ENCODE measurements around the gene IRF2.

The IRF2 gene

GRCh38 chr4:184510401-184510800, 36.1 kb upstream of the IRF2 start:
- TF ChIP-seq, protein P1, sequence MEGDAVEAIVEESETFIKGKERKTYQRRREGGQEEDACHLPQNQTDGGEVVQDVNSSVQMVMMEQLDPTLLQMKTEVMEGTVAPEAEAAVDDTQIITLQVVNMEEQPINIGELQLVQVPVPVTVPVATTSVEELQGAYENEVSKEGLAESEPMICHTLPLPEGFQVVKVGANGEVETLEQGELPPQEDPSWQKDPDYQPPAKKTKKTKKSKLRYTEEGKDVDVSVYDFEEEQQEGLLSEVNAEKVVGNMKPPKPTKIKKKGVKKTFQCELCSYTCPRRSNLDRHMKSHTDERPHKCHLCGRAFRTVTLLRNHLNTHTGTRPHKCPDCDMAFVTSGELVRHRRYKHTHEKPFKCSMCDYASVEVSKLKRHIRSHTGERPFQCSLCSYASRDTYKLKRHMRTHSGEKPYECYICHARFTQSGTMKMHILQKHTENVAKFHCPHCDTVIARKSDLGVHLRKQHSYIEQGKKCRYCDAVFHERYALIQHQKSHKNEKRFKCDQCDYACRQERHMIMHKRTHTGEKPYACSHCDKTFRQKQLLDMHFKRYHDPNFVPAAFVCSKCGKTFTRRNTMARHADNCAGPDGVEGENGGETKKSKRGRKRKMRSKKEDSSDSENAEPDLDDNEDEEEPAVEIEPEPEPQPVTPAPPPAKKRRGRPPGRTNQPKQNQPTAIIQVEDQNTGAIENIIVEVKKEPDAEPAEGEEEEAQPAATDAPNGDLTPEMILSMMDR (IDR thresholded peaks at IDR 0.05; ENCODE audit: low read depth, low read length, missing control alignments), result no peak
- in situ Hi-C loops (cut with HindIII; ENCODE audit: low pct_ligation_motif_present, low sequenced_read_pairs), result no loop called here

GRCh38 chr4:184506527-184507121, 32.3 kb upstream of the IRF2 start:
- H3K27me3 ChIP-seq (replicated peaks), result no peaks in the 10 kb centered on the region
- H3K4me3 ChIP-seq (ENCODE audit: low read depth, low read length), result no peak overlapping the region
- DNase-seq, result no peak
- TF ChIP-seq, protein P1 (IDR thresholded peaks at IDR 0.05; ENCODE audit: low read depth, low read length, missing control alignments), result peak; percentile 43
- H3K27ac ChIP-seq, result no peak overlapping the region
- no peaks in the 10 kb centered on the region for H3K36me3 ChIP-seq (replicated peaks)
- in situ Hi-C loops (cut with HindIII; ENCODE audit: low pct_ligation_motif_present, low sequenced_read_pairs), result no loop called here

More at GRCh38 chr4:184510401-184510800, 36.1 kb upstream of the IRF2 start:
- no peaks in the 10 kb centered on the region for H3K36me3 ChIP-seq (replicated peaks)
- no peak overlapping the region for H3K27ac ChIP-seq
- no peak for DNase-seq
- no peak overlapping the region for H3K4me3 ChIP-seq (ENCODE audit: low read depth, low read length)
- H3K27me3 ChIP-seq (replicated peaks), result no peaks in the 10 kb centered on the region

DNA sequence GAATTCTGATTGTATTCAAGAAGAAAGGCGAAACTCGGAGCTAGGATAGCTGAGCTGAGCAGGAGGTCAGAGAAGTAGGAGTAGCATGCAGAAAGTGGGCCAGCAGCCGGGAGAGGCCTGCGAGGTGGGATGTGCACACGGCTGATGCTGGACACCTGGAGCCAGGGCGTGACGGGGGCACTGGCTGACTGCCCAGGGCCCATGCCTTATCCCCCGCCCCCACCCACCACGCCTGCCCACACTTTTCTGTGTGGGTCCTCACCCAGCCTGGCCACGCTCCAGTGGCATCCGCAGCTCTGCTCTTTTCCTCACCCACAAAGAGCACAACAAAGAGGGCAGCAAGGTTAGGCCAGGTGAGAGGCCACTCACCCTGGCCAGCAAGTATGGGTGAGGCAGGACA, 30.0 kb upstream of the IRF2 start:
- Histone ChIP-seq H3K4me3 (ENCODE audit: low read depth, low read length) (no peak overlapping the region), H3K27ac (no peak overlapping the region), H3K27me3 (replicated peaks) (no peaks in the 10 kb centered on the region), H3K36me3 (replicated peaks) (no peaks in the 10 kb centered on the region)
- TF ChIP-seq, protein P1 (IDR thresholded peaks at IDR 0.05; ENCODE audit: low read depth, low read length, missing control alignments), result no peak
- DNase-seq, result no peak
- in situ Hi-C loops (cut with HindIII; ENCODE audit: low pct_ligation_motif_present, low sequenced_read_pairs), result no loop called here

DNA sequence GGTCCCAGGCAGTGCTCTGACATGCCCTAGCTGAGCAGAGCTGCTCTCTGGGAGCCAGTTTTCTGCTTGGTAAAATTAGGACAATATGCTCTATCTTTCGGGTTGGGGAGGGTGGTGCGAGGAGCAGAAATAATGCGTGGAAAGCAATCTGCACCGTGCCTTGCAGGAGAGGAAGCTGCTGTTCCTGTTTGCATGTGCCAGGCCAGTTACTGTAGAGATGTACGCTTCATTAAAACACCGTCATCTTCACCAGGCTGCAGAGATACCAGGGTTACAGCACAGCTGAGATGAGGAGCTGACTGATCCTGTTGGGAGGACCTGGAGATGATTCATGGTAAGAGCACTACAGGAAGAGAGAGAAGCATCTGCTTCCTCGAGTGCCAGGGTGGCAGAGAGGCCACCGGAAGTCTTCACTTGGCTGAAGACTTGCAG, 29.5 kb upstream of the IRF2 start:
- in situ Hi-C loops (cut with HindIII; ENCODE audit: low pct_ligation_motif_present, low sequenced_read_pairs), result no loop called here
- no peaks in the 10 kb centered on the region for H3K27me3 ChIP-seq (replicated peaks)
- no peak overlapping the region for H3K27ac ChIP-seq
- no peak overlapping the region for H3K4me3 ChIP-seq (ENCODE audit: low read depth, low read length)
- DNase-seq, result peak; percentile 9
- H3K36me3 ChIP-seq (replicated peaks), result no peaks in the 10 kb centered on the region
- TF ChIP-seq, protein P1 (IDR thresholded peaks at IDR 0.05; ENCODE audit: low read depth, low read length, missing control alignments), result no peak

GRCh38 chr4:184500748-184501589, 26.6 kb upstream of the IRF2 start:
- Histone ChIP-seq H3K4me3 (ENCODE audit: low read depth, low read length) (no peak overlapping the region), H3K27me3 (replicated peaks) (no peaks in the 10 kb centered on the region), H3K36me3 (replicated peaks) (no peaks in the 10 kb centered on the region), H3K27ac (no peak overlapping the region)
- DNase-seq, result no peak
- in situ Hi-C loops (cut with HindIII; ENCODE audit: low pct_ligation_motif_present, low sequenced_read_pairs), result no loop called here
- TF ChIP-seq, protein P1 (IDR thresholded peaks at IDR 0.05; ENCODE audit: low read depth, low read length, missing control alignments), result no peak
